Activated CD8-positive, alpha-beta memory T cell treated with anti-CD3 and anti-CD28 coated beads, Interleukin-2, amount 50 U/mL, for 24 hours (primary cell): ENCODE data around the gene CYP46A1.

ENCODE experiments used
- DNase-seq: peaks from one replicate; pipeline ENCODE4 v3.0.0-alpha.2; 2020; ENCODE audit errors: extremely low read depth

The CYP46A1 gene

DNA sequence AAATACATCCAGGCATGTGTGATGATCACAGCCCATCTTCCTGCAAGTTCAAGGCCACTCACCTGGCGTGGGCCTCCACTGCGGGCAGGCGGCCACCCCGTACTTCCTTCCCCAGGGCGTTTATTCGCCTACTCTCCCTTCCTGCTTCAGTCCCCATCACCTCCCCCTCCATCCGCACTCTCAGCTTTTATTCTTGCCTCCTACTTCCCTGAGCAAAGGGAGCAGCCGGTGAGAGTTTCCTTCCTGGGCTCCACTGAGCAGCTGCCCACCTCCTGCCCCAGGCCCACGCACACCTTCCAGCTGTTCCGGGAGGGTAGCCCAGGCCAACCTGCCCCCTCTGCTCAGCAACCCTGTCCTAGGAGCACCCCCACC, 4.1 kb downstream of the CYP46A1 start:
- no peak for DNase-seq

- DNase-seq = no peak
These were observed 4.5 kb downstream of the CYP46A1 start for GRCh38 chr14:99688629-99689028.

DNA sequence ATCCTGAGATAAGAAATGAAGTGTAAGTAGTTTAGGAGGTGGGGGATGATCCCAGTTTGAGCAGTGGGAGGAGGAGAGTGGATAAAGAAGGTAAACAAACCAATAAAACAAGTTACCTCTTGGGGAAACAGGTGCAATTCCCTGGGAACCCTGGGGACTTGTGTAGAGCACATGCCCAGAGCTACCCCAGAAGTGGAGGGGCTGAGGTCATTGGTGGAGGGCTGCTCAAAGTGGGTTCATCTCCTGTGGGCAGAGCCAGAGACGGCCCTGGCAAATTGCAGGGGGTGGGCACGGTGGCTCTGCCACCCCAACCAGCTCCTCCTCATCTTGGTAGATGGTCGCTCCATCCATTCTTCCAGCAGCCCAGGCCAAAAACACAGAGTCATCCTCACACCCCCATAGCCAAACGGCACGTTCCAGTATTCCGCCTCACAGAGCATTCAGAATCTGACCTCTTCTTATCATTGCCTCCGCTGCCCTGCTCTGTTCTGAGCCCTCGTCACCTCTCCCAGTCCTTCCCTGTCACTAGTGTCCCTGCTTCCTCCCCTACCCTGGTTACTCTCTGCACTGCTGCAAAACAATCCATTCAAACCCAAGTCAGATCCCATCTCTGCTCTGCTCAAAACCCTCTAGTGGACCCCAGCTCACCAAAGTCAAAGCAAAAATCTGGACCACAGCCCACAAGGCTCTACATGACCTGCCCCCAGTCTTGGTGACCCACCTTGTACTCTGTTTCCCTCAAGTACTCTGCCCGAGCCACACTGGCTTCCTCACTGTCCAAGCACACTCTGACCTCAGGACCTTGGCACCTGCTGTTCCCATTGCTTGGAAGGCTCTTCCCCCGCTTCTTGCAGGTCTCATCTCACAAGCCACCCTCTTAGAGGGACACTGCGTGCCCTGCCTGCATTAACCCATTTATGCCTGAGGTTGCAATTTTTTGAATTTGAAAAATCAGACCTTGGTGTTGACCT, 5.5 kb downstream of the CYP46A1 start:
- no peak for DNase-seq

- no peak for DNase-seq
These were observed 6.5 kb downstream of the CYP46A1 start for GRCh38 chr14:99690636-99691035.

GRCh38 chr14:99691111-99691885, 7.2 kb downstream of the CYP46A1 start:
- no peak for DNase-seq

DNA sequence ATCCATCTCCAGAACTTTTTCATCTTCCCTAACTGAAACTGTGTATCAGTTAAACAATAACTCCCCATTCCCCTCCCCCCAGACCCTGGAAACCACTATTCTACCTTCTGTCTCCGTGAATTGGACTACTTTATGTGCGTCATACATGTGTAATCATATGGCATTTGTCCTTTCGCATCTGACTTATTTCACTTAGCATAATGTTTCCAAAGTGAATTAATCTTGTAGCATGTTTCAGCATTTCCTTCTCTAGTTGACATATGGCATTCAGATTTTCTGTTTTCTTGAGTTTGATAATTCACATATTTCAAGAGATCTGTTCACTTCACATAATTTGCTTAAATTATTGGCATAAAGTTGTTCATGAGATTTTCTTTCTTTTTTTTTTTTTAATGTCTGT, 9.8 kb downstream of the CYP46A1 start:
- no peak for DNase-seq

GRCh38 chr14:99696929-99697328, 12.8 kb downstream of the CYP46A1 start:
- no peak for DNase-seq

DNA sequence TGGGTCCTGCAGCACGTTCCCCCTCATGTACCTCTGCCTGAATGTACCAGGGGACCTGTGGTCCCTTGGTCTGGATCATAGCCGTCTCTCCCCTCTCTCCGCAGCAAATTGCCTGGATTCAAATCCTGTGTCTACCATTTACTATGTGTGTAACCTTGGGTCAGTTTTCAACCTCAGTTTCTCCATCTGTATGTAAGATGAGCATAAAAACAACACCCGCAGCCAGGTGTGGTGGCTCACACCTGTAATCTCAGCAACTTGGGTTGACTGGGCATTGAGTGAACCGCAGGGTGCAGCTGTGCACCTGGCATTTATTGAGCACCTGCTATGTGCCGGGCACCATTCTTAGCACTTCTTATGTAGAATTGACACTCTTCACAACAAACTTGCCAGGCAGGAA, 14.1 kb downstream of the CYP46A1 start:
- DNase-seq = no peak

- no peak for DNase-seq
These were observed 14.5 kb downstream of the CYP46A1 start for GRCh38 chr14:99698642-99699041.

DNA sequence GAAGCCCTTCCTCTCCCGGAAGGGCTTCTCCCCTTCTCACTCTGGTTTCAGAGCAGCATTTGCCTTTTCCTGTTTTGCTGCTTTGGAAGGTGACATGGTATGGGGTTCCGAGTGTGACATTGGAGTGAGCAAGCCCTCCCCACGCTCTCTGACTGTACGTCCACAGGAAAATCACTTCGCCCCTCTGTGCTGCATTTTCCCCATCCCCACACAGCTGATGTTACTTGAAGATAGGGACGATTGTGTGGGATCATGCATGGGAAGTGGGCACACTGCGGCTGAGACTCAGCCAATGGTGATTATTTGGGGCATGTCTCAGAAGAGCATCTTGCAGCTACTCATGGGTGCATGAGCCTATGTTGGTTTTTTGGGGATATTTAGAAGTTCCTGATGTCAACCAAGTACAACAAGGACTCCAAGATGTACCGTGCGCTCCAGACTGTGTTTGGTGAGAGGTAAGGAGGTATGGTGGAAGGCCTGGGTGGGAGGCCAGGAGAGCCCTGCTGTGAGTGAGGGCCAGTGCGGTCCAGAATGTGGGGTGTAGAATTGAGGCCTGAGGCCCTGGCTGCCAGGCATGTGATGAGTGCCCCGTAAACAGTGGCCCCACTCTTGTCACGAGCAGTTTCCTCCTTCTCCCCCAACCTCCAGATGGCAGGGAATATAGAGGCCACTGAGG, 15.1 kb downstream of the CYP46A1 start:
- DNase-seq = no peak

DNA sequence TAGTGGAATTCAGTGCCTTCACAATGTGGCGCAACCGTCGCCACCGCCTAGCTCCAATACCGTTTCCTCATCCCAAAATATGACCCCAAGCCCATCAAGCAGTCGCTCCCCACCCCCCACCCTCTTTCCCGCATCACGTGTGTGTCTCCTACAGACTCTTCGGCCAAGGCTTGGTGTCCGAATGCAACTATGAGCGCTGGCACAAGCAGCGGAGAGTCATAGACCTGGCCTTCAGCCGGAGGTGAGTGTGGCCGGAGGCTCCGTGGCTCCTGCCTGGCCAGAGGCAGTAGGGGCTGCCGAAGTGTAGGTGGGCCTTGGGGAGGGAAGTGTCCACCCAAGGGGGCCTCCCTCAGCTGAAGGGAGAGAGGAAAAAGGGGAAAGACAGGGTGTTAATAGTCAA, 15.8 kb downstream of the CYP46A1 start:
- no peak for DNase-seq

DNA sequence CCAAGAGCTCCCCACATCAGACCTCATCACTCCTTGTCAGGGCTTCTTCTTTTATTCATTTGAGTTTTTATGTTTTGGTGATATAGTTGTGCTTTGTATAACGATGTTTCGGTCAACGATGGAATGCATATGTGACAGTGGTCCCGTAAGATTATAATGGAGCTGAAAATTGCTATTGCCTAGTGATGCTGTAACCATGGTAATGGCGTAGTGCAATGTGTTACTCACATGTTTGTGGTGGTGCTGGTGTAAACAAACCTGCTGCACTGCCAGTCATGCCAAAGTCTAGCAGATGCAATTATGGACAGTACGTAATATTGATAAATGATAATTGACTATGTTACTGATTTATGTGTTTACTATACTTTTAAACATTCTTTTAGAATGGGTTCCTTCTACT, 16.3 kb downstream of the CYP46A1 start:
- DNase-seq = no peak

DNA sequence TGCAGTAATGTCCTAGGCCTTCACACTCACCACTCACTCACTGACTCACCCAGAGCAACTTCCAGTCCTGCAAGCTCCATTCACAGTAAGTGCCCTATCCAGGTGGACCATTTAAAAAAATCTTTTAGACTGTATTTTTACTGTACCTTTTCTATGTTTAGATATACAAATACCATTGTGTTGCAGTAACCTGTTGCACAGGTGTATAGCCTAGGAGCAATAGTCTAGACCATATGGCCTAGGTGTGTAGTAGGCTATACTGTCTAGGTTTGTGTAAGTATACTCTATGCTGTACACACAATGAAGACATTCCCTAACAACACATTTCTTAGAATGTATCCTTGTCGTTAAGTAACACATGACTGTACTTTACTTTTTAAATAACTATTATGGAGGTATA, 17.2 kb downstream of the CYP46A1 start:
- no peak for DNase-seq

GRCh38 chr14:99702115-99702514, 18.0 kb downstream of the CYP46A1 start:
- no peak for DNase-seq

DNA sequence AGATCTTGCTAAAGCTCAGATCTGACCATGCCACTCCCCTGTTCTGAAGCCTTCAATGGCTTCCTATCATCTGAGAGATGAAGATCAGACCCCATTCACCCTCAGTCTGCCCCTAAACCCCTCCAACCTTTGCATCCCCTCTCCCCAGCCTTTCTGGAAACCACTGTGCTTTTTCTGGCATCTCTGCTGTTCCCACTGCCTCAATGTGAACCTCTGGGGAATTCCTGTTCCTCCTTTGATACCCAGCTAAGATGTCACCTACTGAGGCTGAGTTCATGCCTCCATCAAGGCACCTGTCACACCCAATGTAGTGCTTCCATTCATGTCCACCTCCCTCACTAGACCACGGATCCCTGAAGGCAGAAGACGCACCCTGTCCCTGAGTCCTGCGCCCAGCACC, 19.3 kb downstream of the CYP46A1 start:
- no peak for DNase-seq

GRCh38 chr14:99704037-99704436, 19.9 kb downstream of the CYP46A1 start:
- no peak for DNase-seq

DNA sequence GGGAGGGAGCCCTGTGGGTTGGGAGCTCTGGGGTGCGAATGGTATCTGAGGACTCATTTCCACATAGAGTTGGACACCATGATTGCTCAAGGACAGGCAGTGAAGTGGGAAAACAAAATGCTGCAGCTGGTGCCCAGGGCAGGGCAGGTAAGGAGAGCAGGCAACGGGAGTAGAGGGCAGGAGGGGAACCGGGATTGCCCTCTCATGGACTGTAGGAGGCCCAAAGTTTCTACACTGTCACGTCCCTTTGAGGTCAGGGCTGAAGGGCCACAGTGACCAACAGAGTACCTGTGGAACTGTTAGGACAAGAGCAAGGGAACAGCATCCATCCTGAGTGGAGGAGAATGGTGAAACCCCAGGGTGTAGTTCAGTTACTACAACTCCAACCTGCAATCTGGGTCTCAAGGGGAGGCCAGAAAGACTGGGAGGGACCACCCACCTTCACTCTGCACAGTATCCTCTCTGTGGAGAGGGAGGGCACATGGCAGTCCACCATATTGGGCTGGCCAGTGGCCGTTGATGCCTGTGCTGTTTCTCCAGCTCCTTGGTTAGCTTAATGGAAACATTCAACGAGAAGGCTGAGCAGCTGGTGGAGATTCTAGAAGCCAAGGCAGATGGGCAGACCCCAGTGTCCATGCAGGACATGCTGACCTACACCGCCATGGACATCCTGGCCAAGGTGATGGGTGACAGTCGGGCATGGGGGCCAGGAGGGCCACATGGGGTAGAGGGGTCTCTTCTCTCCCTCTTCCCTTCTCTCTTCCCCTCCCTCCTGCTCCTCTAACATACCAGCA, 22.2 kb downstream of the CYP46A1 start:
- no peak for DNase-seq

DNA sequence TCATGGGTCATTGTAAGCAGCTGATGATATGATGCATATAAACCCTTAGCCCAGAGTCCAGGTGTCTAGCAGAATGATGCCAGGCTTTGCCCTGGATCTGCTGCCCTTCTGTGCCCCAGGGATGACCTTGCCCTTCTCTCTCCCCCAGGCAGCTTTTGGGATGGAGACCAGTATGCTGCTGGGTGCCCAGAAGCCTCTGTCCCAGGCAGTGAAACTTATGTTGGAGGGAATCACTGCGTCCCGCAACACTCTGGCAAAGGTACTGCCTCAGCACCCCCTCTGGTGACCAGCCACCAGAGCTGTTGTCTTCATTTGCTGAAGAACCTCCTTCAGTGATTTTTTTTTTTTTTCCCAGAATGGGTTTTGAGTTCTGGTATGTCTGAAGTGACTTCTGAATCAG, 23.3 kb downstream of the CYP46A1 start:
- no peak for DNase-seq

GRCh38 chr14:99707921-99708320, 23.8 kb downstream of the CYP46A1 start:
- DNase-seq = no peak

DNA sequence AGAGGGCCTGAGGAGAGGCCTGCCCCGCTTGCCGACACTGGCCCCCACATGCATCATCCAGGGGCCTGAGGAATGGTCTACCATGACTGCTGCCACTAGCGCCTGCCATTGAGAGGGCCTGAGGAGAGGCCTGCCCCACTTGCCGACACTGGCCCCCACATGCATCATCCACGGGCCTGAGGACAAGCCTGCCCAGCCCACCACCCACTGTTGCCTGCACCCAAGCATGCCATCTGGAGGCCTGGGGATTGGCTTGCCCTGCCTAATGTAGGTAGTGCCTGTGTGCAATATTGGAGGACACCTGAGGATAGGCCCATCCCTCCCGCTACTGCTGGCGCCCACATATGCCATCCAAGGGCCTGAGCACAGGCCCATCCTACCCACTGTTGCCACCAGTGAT, 24.4 kb downstream of the CYP46A1 start:
- no peak for DNase-seq

GRCh38 chr14:99713972-99714371, 29.9 kb downstream of the CYP46A1 start:
- no peak for DNase-seq
